GOT3 (cell line): Measurements from ENCODE around the gene SEPTIN6.

Source experiments
- DNase-seq: peaks from one replicate; lab custom pipeline; 2025; ENCODE audit warnings: mixed read lengths; lab: John Stamatoyannopoulos, UW

The SEPTIN6 gene

DNA sequence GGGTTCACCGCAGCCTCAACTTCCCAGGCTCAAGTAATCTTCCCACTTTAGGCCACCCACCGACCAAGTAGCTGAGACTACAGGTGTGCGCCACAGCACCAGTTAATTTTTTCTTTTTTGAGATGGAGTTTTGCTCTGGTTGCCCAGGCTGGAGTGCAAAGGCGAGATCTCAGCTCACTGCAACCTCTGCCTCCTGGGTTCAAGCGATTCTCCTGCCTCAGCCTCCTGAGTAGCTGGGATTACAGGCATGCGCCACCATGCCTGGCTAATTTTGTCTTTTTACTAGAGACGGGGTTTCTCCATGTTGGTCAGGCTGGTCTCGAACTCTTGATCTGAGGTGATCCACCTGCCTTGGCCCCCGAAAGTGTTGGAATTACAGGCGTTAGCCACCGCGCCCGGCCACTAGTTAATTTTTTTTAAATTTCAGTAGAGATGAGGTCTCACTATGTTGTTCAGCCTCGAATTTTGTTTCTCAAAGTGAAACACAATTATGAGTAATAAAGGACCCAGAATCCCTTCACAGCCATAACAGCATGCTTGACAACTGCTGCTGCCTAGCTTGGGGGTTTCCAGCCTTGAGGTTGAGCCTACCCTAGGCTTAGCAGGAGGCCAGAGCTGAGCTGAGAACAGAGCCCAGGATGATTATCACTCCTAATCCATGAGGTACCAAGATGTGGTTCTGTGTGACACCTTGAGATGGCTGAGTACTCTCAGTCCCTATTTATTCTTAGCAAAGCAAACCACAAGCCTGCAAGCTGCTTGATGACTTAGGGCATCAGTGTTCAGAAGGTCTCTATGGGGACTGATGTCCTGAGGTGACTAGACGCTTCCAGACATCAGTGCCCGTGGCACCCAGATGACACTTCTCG lies 45.2 kb downstream of the SEPTIN6 start:
- no peak for DNase-seq

DNA sequence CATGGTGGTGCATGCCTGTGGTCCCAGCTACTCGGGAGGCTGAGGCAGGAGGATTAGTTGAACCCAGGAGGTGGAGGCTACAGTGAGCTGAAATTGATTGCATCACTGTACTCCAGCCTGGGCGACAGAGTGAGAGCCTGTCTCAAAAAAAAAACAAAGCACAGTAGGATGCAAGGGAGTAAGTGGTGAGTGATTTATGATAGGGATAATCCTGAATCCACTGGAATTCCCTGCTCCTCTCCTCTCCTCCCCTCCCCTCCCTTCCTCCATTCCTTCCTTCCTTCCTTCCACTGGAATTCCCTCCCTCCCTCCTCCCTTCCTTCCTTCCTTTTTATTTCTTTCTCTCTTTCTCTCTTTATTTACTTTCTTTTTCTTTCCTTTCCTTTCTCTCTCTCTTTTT lies 45.9 kb downstream of the SEPTIN6 start:
- DNase-seq = no peak

DNA sequence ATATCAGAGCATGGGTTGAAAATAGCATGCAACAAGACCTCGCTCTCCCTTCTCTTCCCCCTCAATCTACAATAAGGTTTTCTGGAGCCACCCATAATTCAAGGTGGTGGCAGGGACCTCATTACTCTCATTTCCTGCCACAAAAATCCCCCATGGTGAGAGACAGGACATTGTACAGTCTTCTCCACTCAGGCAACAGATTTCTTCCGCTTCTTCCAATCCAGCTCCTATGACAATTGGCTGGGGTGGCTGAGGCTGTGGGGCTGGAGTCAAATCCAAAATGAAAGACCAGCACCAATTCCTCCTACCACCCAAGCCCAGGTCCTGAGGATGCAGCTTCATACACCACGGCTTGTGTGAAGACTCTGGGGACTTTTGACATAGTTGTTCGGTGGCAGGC lies 46.5 kb downstream of the SEPTIN6 start:
- DNase-seq = no peak

DNA sequence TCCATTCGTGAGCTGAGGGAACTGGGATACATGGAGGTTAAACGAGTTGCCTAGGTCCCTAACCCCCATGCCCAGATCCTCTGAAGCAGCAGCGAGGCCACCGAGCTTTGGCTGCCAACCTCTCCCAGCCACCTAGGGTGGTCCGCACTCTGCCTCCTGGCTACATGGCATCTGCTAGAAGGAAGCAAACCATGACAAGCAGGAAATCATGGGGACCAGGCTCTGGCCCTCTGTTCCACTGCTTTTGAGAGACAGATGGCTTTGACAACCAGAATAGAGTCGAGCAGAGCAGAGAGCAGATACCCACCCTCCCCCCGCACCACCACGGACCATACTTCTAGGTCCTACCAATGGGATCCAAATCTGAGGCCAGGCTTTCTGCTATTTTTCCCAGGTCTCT lies 49.3 kb downstream of the SEPTIN6 start:
- DNase-seq = no peak
